GM23338 (cell line): Measurements from ENCODE around the gene NPS. TPM values are rescaled to one million over a fixed set of nuclear protein-coding genes. Genes with fewer than 3 reads are reported as not detected.

ENCODE experiments used
- ATAC-seq: fragments of 200-7000 bp; cut with Tn5 transposase; 3 replicates; pipeline ENCODE4 v1.9.1; 2020
- DNase-seq: peaks from one replicate; pipeline ENCODE4 v3.0.0-alpha.2; 2015; ENCODE audit warnings: low spot score
- H2AFZ ChIP-seq: fragments of 200-600 bp; sonication (generic); 2 replicates; pipeline ENCODE4 v1.8.0; 2016; ENCODE audit warnings: antibody characterized with exemption, mild to moderate bottlenecking, moderate library complexity
- H3F3A ChIP-seq: fragments of 200-600 bp; sonication (generic); replicated peaks from 2 replicates; pipeline ENCODE4 v1.8.0; 2017; ENCODE audit warnings: antibody characterized with exemption, mixed run types, low read depth
- H3K27ac ChIP-seq: fragments of 200-600 bp; sonication (generic); 2 replicates; pipeline ENCODE4 v1.6.1; 2016; ENCODE audit warnings: low read depth
- H3K27me3 ChIP-seq: fragments of 200-600 bp; sonication (generic); 2 replicates; pipeline ENCODE4 v1.8.0; 2016; ENCODE audit warnings: mild to moderate bottlenecking, mixed run types, moderate library complexity; ENCODE audit not compliant: insufficient read depth
- H3K36me3 ChIP-seq: fragments of 200-600 bp; sonication (generic); 2 replicates; pipeline ENCODE4 v1.8.0; 2016; ENCODE audit warnings: mild to moderate bottlenecking; ENCODE audit not compliant: insufficient read depth
- H3K4me1 ChIP-seq: fragments of 200-600 bp; sonication (generic); 2 replicates; pipeline ENCODE4 v1.8.0; 2016; ENCODE audit warnings: mild to moderate bottlenecking, moderate library complexity; ENCODE audit not compliant: insufficient read depth
- H3K4me2 ChIP-seq: fragments of 200-600 bp; sonication (generic); 2 replicates; pipeline ENCODE4 v1.7.1; 2017; ENCODE audit warnings: mixed run types
- H3K4me3 ChIP-seq: fragments of 200-600 bp; sonication (generic); 2 replicates; pipeline ENCODE4 v1.6.1; 2016; ENCODE audit warnings: mixed run types
- H3K79me2 ChIP-seq: fragments of 200-600 bp; sonication (generic); replicated peaks from 2 replicates; pipeline ENCODE4 v1.8.0; 2017; ENCODE audit warnings: mild to moderate bottlenecking; ENCODE audit not compliant: insufficient read depth
- H3K9me2 ChIP-seq: fragments of 200-600 bp; sonication (generic); 2 replicates; pipeline ENCODE4 v1.8.0; 2017; ENCODE audit not compliant: insufficient read depth
- H4K20me1 ChIP-seq: fragments of 200-600 bp; sonication (generic); replicated peaks from 2 replicates; pipeline ENCODE4 v1.8.0; 2017; ENCODE audit warnings: mild to moderate bottlenecking; ENCODE audit not compliant: insufficient read depth
- H3K27ac Mint-ChIP-seq: 2 replicates; pipeline ENCODE4 v1.8.0; 2020; ENCODE audit warnings: inconsistent platforms, mild to moderate bottlenecking, moderate library complexity, mixed read lengths
- H3K27me3 Mint-ChIP-seq: 3 replicates; pipeline ENCODE4 v1.8.0; 2022; ENCODE audit warnings: low read depth, mild to moderate bottlenecking, moderate library complexity, mixed read lengths, inconsistent platforms; ENCODE audit not compliant: insufficient read depth, poor library complexity
- H3K36me3 Mint-ChIP-seq: 3 replicates; pipeline ENCODE4 v1.8.0; 2021; ENCODE audit warnings: low read depth, mild to moderate bottlenecking, inconsistent platforms, moderate library complexity, mixed read lengths
- H3K4me1 Mint-ChIP-seq: 3 replicates; pipeline ENCODE4 v1.8.0; 2020; ENCODE audit warnings: mild to moderate bottlenecking, inconsistent platforms, mixed read lengths
- H3K4me3 Mint-ChIP-seq: 3 replicates; pipeline ENCODE4 v1.8.0; 2021; ENCODE audit warnings: moderate library complexity, mild to moderate bottlenecking, inconsistent platforms, mixed read lengths
- H3K9me3 Mint-ChIP-seq: 3 replicates; pipeline ENCODE4 v1.8.0; 2020; ENCODE audit warnings: moderate library complexity, mild to moderate bottlenecking, inconsistent platforms, mixed read lengths
- CREB1 ChIP-seq: fragments of 250-450 bp; sonication (Bioruptor Pico); IDR thresholded peaks from 2 replicates; pipeline ENCODE4 v1.5.0; 2020; ENCODE audit warnings: low read depth, mild to moderate bottlenecking, moderate library complexity
- NANOG ChIP-seq: IDR thresholded peaks from 2 replicates; pipeline ENCODE4 v1.6.1; 2016; ENCODE audit warnings: antibody characterized with exemption, borderline replicate concordance
- POLR2AphosphoS5 ChIP-seq: IDR thresholded peaks from 2 replicates; pipeline ENCODE4 v1.6.1; 2016; ENCODE audit warnings: antibody characterized with exemption, low read depth
- ZNF331 ChIP-seq: fragments of 250-450 bp; sonication (Bioruptor Pico); IDR thresholded peaks from 2 replicates; pipeline ENCODE4 v1.5.0; 2020; ENCODE audit warnings: low read depth, mild to moderate bottlenecking, moderate library complexity
- ZNF462 ChIP-seq: fragments of 250-450 bp; sonication (Bioruptor Pico); IDR thresholded peaks from 2 replicates; pipeline ENCODE4 v1.5.0; 2020; ENCODE audit warnings: mild to moderate bottlenecking, moderate library complexity
- long read RNA-seq: library from polyadenylated mRNA; unstranded; transcript quantifications from one replicate; pipeline ENCODE4 v2.0.0, GENCODE V29; 2020; ENCODE audit not compliant: unreplicated experiment
- polyA plus RNA-seq: library from polyadenylated mRNA; unstranded; fragments of >200 nt; fragmentation: Nextera tagmentation; extraction: Ambion mirVana; gene quantifications from 2 replicates; pipeline ENCODE4 v1.2.1, GENCODE V29; 2016
- total RNA-seq: library from RNA; depleted of rRNA; stranded (reverse); fragments of >200 nt; shearing (Covaris generic); gene quantifications from 2 replicates; pipeline ENCODE4 v1.2.3, GENCODE V29; 2014; rRNA removed

The NPS gene
- total RNA-seq (not detected in 2 replicates), polyA plus RNA-seq (not detected in 2 replicates)
- long read RNA-seq = 0 reads

GRCh38 chr10:127549009-127549408 is at the start of gene NPS:
Gene NPS, plus strand, starts transcription at chr10:127549309. Its CDS starts 60 bp downstream, at chr10:127549369.
- H3K36me3 ChIP-seq = no peaks in the 10 kb centered on the region
- H3K4me3 Mint-ChIP-seq = no peak within 1 kb of the TSS
- H3K4me1 Mint-ChIP-seq = no peaks in the 10 kb centered on the region
- H3K27ac Mint-ChIP-seq = no peak within 1 kb of the TSS
- H3K27ac ChIP-seq = no peak within 1 kb of the TSS
- 0 out of 2 replicates have a peak, but pooled peaks cover 7% of the 10 kb centered on the region for H3K9me2 ChIP-seq
- ATAC-seq = no peak
- H3K4me2 ChIP-seq = no peak within 1 kb of the TSS
- TF ChIP-seq ZNF331 (CRISPR knock-in tag) (no peak), ZNF462 (no peak), POLR2AphosphoS5 (no peak)
- DNase-seq = no peak
- H3K4me3 ChIP-seq = no peak within 1 kb of the TSS
- H3K9me3 Mint-ChIP-seq = peaks cover 13% of the 10 kb centered on the region
- no peak within 1 kb of the TSS for H2AFZ ChIP-seq
- no peaks in the 10 kb centered on the region for H4K20me1 ChIP-seq
- H3K27me3 Mint-ChIP-seq = peaks cover 8% of the 10 kb centered on the region
- H3K79me2 ChIP-seq = no peaks in the 10 kb centered on the region
- no peaks in the 10 kb centered on the region for H3F3A ChIP-seq
- no peaks in the 10 kb centered on the region for H3K4me1 ChIP-seq
- H3K36me3 Mint-ChIP-seq = no peaks in the 10 kb centered on the region
- H3K27me3 ChIP-seq = no peaks in the 10 kb centered on the region

GRCh38 chr10:127500127-127500526 is 49.0 kb upstream of the NPS start:
- Histone ChIP-seq H4K20me1 (no peaks in the 10 kb centered on the region), H3K4me3 (no peak overlapping the region), H3F3A (no peaks in the 10 kb centered on the region), H3K36me3 (no peaks in the 10 kb centered on the region), H3K27me3 (no peaks in the 10 kb centered on the region), H3K4me1 (0 out of 2 replicates have a peak, but pooled peaks cover 2% of the 10 kb centered on the region), H3K4me2 (no peak overlapping the region), H3K9me2 (no peaks in the 10 kb centered on the region), H2AFZ (no peak overlapping the region), H3K27ac (no peak overlapping the region), H3K79me2 (no peaks in the 10 kb centered on the region)
- DNase-seq = no peak
- ATAC-seq = no peak
- Mint-ChIP-seq H3K9me3 (no peaks in the 10 kb centered on the region), H3K27me3 (peaks cover 5% of the 10 kb centered on the region), H3K4me3 (no peak overlapping the region), H3K27ac (no peak overlapping the region), H3K36me3 (no peaks in the 10 kb centered on the region), H3K4me1 (no peaks in the 10 kb centered on the region; the same call in 2 of the 3 replicates)
- TF ChIP-seq CREB1 (CRISPR knock-in tag) (no peak), NANOG (no peak), POLR2AphosphoS5 (no peak), ZNF462 (no peak)
